Spleen (tissue), 11 donors: ENCODE results near the gene ANKRD12. TPM values are rescaled to one million over a fixed set of nuclear protein-coding genes. Genes with fewer than 3 reads are reported as not detected.

Experiments used
- DNase-seq: peaks from one replicate; pipeline ENCODE4 v3.0.0-alpha.2; 2020
- H3K27ac ChIP-seq, 8 donors: fragments of 200-600 bp; sonication (generic) in 7 of 8; 1 replicate in 4 of 8; 2 replicates in 4 of 8; pipeline versions ENCODE4 v1.5.0 to v1.8.0; 2016 to 2021; ENCODE audit warnings: inconsistent platforms in 4 of 8, mild to moderate bottlenecking in 4 of 8, moderate library complexity in 1 of 8
- H3K27me3 ChIP-seq, 7 donors: fragments of 200-600 bp; sonication (generic) in 6 of 7; replicated peaks in 1 of 7; 1 replicate in 4 of 7; 2 replicates in 3 of 7; pipeline versions ENCODE4 v1.5.0 to v1.8.0; 2016 to 2021; ENCODE audit warnings: inconsistent platforms in 3 of 7, mild to moderate bottlenecking in 1 of 7
- H3K36me3 ChIP-seq, 6 donors: fragments of 200-600 bp; sonication (generic) in 5 of 6; 1 replicate in 4 of 6; 2 replicates in 2 of 6; pipeline versions ENCODE4 v1.5.0 to v1.8.0; 2016 to 2021; ENCODE audit warnings: inconsistent platforms in 2 of 6
- H3K4me1 ChIP-seq, 6 donors: fragments of 200-600 bp; sonication (generic) in 5 of 6; 1 replicate in 3 of 6; 2 replicates in 3 of 6; pipeline versions ENCODE4 v1.5.0 to v1.8.0; 2016 to 2021; ENCODE audit warnings: inconsistent platforms in 3 of 6
- H3K4me3 ChIP-seq, 8 donors: fragments of 200-600 bp; sonication (generic) in 7 of 8; 1 replicate in 4 of 8; 2 replicates in 4 of 8; pipeline versions ENCODE4 v1.5.0 to v1.8.0; 2016 to 2021; ENCODE audit warnings: inconsistent platforms in 4 of 8, mild to moderate bottlenecking in 4 of 8, moderate library complexity in 2 of 8
- H3K9me3 ChIP-seq, 8 donors: fragments of 200-600 bp; sonication (generic) in 7 of 8; 1 replicate in 4 of 8; 2 replicates in 4 of 8; pipeline versions ENCODE4 v1.5.0 to v1.8.0; 2016 to 2021; ENCODE audit warnings: inconsistent platforms in 4 of 8
- CTCF ChIP-seq, 11 experiments: fragments of 200-600 bp in 7 of 11; fragments of 450-650 bp in 4 of 11; sonication (generic) in 4 of 11; IDR thresholded peaks in 8 of 11; conservative IDR thresholded peaks in 3 of 11; 1 replicate in 7 of 11; 2 replicates in 4 of 11; pipeline versions ENCODE4 v1.4.0 to v1.8.0; 2016 to 2021; ENCODE audit warnings: antibody characterized with exemption in 11 of 11, inconsistent platforms in 4 of 11, mild to moderate bottlenecking in 1 of 11
- POLR2A ChIP-seq, 3 donors: fragments of 450-650 bp; IDR thresholded peaks; one replicate each; pipeline ENCODE4 v1.5.1; 2017; ENCODE audit warnings: antibody characterized with exemption in 3 of 3, mild to moderate bottlenecking in 1 of 3
- POLR2AphosphoS5 ChIP-seq, 3 donors: sonication (generic); formaldehyde crosslinking; IDR thresholded peaks; one replicate each; pipeline ENCODE4 v1.5.1; 2017; ENCODE audit warnings: antibody characterized with exemption in 3 of 3
- WGBS, 5 donors: extraction: QIAGEN DNeasy Blood & Tissue Kit in 3 of 5; methylation state at CpG; one replicate each; pipeline versions ENCODE4 v1.1.5 to v1.1.7; 2013 to 2018; 5-methylcytosine and 5-hydroxymethylcytosine counted together
- intact Hi-C: fragments of 100-400 bp; cut with DNase I; formaldehyde crosslinking; loops from one replicate; pipeline ENCODE4 v1.15.0; 2023; ENCODE audit warnings: low total_unique reads
- polyA plus RNA-seq, 3 donors: library from polyadenylated mRNA; stranded (reverse); fragments of 200-250 nt; gene quantifications; one replicate each; pipeline ENCODE4 v1.2.1, GENCODE V29; 2013
- total RNA-seq, 7 donors: library from RNA; depleted of rRNA in 3 of 7; stranded (reverse); fragments of >200 nt in 3 of 7; fragmentation: NEBNext Ultra II Directional in 4 of 7; extraction: Animal tissue kit (Norgen Biotek cat#: 25700) in 4 of 7; gene quantifications; one replicate each; pipeline versions ENCODE4 v1.1.0 to v1.2.1, GENCODE V29; 2016 to 2021
- donor health status: healthy with polysubstance abuse.
- donor health status: DM: no; HTN: no; CAD: no; lungs with moderate emphysema.
- donor health status: DM: no; HTN: no; CAD: no.
- donor health status: Bipolar disorder and iron deficiency.
- donor health status: healthy.
- donor health status: DM: no; HTN: no; CAD: no.
- donor health status: DM: yes; HTN: yes; CAD: no.

ANKRD12 gene
- total and polyA plus RNA-seq, 10 donors: 7.6 to 122 (median 84.4) TPM

- peak overlapping the region in 3 of 8 donors; percentile 5 to 36 (median 6) for H3K27ac ChIP-seq
- no peak for TF ChIP-seq CTCF (IDR thresholded peaks at IDR 0.05 in 8 of 11, conservative IDR thresholded peaks at IDR 0.05 in 3 of 11)
- TF ChIP-seq POLR2AphosphoS5 (IDR thresholded peaks at IDR 0.05): no peak
- TF ChIP-seq POLR2A (IDR thresholded peaks at IDR 0.05): no peak
- WGBS, 5 donors: 35 to 51% (median 40%) methylated on average over 5 of the region's 5 CpGs
These were observed 13.5 kb downstream of the ANKRD12 start for GRCh38 chr18:9150121-9150520.

GRCh38 chr18:9153256-9153655, 16.7 kb downstream of the ANKRD12 start:
- peak overlapping the region in 6 of 8 donors; percentile 1 to 53 (median 34) for H3K27ac ChIP-seq

More at GRCh38 chr18:9150121-9150520, 13.5 kb downstream of the ANKRD12 start:
- Histone ChIP-seq H3K9me3 (no peaks in the 10 kb centered on the region), H3K36me3 (no peaks in the 10 kb centered on the region), H3K27me3 (no peaks in the 10 kb centered on the region), H3K4me1 (peaks cover 58 to 100% (median 99%) of the 10 kb centered on the region in 6 donors), H3K4me3 (no peak overlapping the region)
- intact Hi-C loops: loop anchor here (2.0 kb wide), 1 partner anchor 75 kb away; no protein-coding TSS in a partner anchor
- no peak for DNase-seq

DNA sequence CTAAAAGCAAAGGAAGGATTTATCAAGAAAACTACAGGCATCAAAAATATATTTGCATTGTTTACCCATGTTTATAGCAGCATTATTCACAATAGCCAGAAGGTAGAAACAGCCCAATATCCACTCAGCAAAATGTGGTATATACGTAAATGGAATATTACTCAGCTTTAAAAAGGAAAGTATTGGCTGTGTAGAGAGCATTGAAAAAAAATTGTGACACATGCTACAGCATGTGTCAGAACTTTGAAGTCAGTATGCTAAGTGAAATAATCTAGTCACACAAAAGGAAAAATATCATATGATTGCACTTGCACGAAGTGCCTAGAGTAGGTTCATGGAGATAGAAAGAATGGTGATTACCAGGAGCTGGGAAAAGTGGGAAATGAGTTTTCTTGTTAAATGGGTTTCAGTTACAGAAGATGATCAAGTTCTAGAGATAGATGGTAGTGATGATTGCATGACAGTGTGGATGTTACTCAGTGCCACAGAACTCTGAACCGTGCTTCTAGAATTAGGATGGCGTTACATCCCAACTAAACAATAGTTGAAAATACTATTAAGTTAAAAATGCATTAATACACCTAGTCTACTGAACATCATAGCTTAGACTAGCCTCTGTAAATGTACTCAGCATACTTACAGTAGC, 20.1 kb downstream of the ANKRD12 start:
- no peak overlapping the region for H3K4me3 ChIP-seq
- WGBS, 5 donors: 90 to 98% (median 94%) methylated on average over 4 of the region's 4 CpGs
- intact Hi-C loops: no loop called here

More at GRCh38 chr18:9153256-9153655, 16.7 kb downstream of the ANKRD12 start:
- Histone ChIP-seq H3K9me3 (no peaks in the 10 kb centered on the region), H3K4me1 (peaks cover 43 to 96% (median 86%) of the 10 kb centered on the region in 6 donors), H3K4me3 (no peak overlapping the region), H3K36me3 (no peaks in the 10 kb centered on the region), H3K27me3 (no peaks in the 10 kb centered on the region)
- intact Hi-C loops: no loop called here
- DNase-seq: no peak
- 23 to 46% (median 38%) methylated on average over 1 of the region's 1 CpG for WGBS, 5 donors
- TF ChIP-seq POLR2A (IDR thresholded peaks at IDR 0.05) (no peak), CTCF (IDR thresholded peaks at IDR 0.05 in 8 of 11, conservative IDR thresholded peaks at IDR 0.05 in 3 of 11) (no peak)

More for the DNA sequence above, 20.1 kb downstream of the ANKRD12 start:
- TF ChIP-seq POLR2A (IDR thresholded peaks at IDR 0.05) (no peak), POLR2AphosphoS5 (IDR thresholded peaks at IDR 0.05) (no peak), CTCF (IDR thresholded peaks at IDR 0.05 in 8 of 11, conservative IDR thresholded peaks at IDR 0.05 in 3 of 11) (no peak)
- H3K4me1 ChIP-seq: peaks cover 18 to 91% (median 67%) of the 10 kb centered on the region in 6 donors
- H3K9me3 ChIP-seq: no peaks in the 10 kb centered on the region
- no peaks in the 10 kb centered on the region for H3K27me3 ChIP-seq
- peaks cover 0 to 16% (median 0%) of the 10 kb centered on the region in 6 donors for H3K36me3 ChIP-seq
- DNase-seq: no peak
- H3K27ac ChIP-seq: no peak overlapping the region
